Endodermal cell (in vitro differentiated cells): ENCODE data around the gene LMBR1. TPM values are rescaled to one million over a fixed set of nuclear protein-coding genes. Genes with fewer than 3 reads are reported as not detected.

Experiments
- DNase-seq: peaks from one replicate; pipeline ENCODE4 v3.0.0-alpha.2; 2017
- H3K27ac ChIP-seq: 2 replicates; pipeline ENCODE4 v1.5.1; 2013; ENCODE audit warnings: mild to moderate bottlenecking, low read depth, low read length, moderate library complexity
- H3K27me3 ChIP-seq: 2 replicates; pipeline ENCODE4 v1.6.1; 2013; ENCODE audit warnings: mild to moderate bottlenecking, low read length, moderate library complexity; ENCODE audit not compliant: insufficient read depth, control insufficient read depth, poor library complexity, severe bottlenecking
- H3K36me3 ChIP-seq: 2 replicates; pipeline ENCODE4 v1.7.0; 2013; ENCODE audit warnings: mild to moderate bottlenecking, low read length, moderate library complexity; ENCODE audit not compliant: control insufficient read depth, insufficient read depth
- H3K4me1 ChIP-seq: one replicate; pipeline ENCODE4 v1.7.0; 2013; ENCODE audit warnings: low read length; ENCODE audit not compliant: control insufficient read depth, insufficient read depth
- H3K4me3 ChIP-seq: 2 replicates; pipeline ENCODE4 v1.5.1; 2013; ENCODE audit warnings: mild to moderate bottlenecking, low read length, moderate library complexity
- H3K9ac ChIP-seq: 2 replicates; pipeline ENCODE4 v1.6.1; 2013; ENCODE audit warnings: mild to moderate bottlenecking, low read length, moderate library complexity; ENCODE audit not compliant: poor library complexity, severe bottlenecking; ENCODE audit errors: extremely low read depth
- H3K9me3 ChIP-seq: 2 replicates; pipeline ENCODE4 v1.6.1; 2013; ENCODE audit warnings: mild to moderate bottlenecking, low read length, moderate library complexity; ENCODE audit not compliant: control insufficient read depth
- H3K27ac Mint-ChIP-seq: 2 replicates; pipeline ENCODE4 v1.8.0; 2020; ENCODE audit warnings: mixed read lengths
- H3K27me3 Mint-ChIP-seq: 2 replicates; pipeline ENCODE4 v1.8.0; 2021; ENCODE audit warnings: mild to moderate bottlenecking, mixed read lengths; ENCODE audit not compliant: insufficient read depth
- H3K36me3 Mint-ChIP-seq: 2 replicates; pipeline ENCODE4 v1.8.0; 2020; ENCODE audit warnings: low read depth, mixed read lengths
- H3K4me1 Mint-ChIP-seq: 2 replicates; pipeline ENCODE4 v1.8.0; 2020; ENCODE audit warnings: mixed read lengths
- H3K4me3 Mint-ChIP-seq: 2 replicates; pipeline ENCODE4 v1.8.0; 2020; ENCODE audit warnings: mild to moderate bottlenecking, moderate library complexity, mixed read lengths
- H3K9me3 Mint-ChIP-seq: 2 replicates; pipeline ENCODE4 v1.8.0; 2020; ENCODE audit warnings: mild to moderate bottlenecking, mixed read lengths
- CTCF ChIP-seq: fragments of 200-600 bp; sonication (generic); conservative IDR thresholded peaks from 2 replicates; pipeline ENCODE4 v1.5.0; 2021; ENCODE audit warnings: antibody characterized with exemption, mild to moderate bottlenecking
- WGBS, 2 experiments: methylation state at CpG; one replicate each; pipeline versions ENCODE4 v1.1.5 to v1.1.7; 2013; ENCODE audit warnings: missing lambda C conversion rate in 2 of 2, mixed read lengths in 1 of 2; ENCODE audit not compliant: insufficient coverage in 1 of 2, insufficient read length in 1 of 2; 5-methylcytosine and 5-hydroxymethylcytosine counted together
- total RNA-seq, 2 donors: library from RNA; stranded (reverse); fragmentation: NEBNext Ultra II Directional in 1 of 2; extraction: Animal tissue kit (Norgen Biotek cat#: 25700) in 1 of 2; gene quantifications; 2 replicates in 1 of 2; 3 replicates in 1 of 2; pipeline ENCODE4 v1.2.1, GENCODE V29; 2021

The LMBR1 gene
- total RNA-seq, 2 donors from 2014 or later: 80.9 to 88.3 TPM

DNA sequence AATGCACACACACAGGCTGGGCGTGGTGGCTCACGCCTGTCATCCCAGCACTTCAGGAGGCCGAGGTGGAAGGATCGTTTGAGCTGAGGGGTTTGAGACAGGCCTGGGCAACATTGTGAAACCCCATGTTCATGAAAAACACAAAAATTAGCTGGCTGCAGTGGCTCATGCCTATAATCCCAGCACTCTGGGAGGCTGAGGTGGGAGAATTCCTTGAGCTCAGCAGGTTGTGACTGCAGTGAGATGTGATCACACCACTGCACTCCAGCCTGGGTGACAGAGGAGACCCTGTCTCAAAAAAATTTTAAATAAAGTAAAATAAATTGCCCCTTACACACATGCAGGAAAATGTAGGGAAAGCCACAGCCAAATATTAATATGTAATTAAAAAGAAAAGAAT is 208.3 kb downstream of the LMBR1 start:
- H3K27me3 ChIP-seq: no peaks in the 10 kb centered on the region
- TF ChIP-seq CTCF: no peak
- H3K27ac ChIP-seq: no peak overlapping the region
- peaks cover 40% of the 10 kb centered on the region for H3K36me3 ChIP-seq
- WGBS, 2 experiments: 94% methylated on average over 4 of the region's 4 CpGs
- no peaks in the 10 kb centered on the region for H3K9me3 Mint-ChIP-seq
- no peaks in the 10 kb centered on the region for H3K27me3 Mint-ChIP-seq
- H3K4me1 ChIP-seq: peaks cover 18% of the 10 kb centered on the region
- peaks cover 23% of the 10 kb centered on the region for H3K4me1 Mint-ChIP-seq
- H3K9me3 ChIP-seq: no peaks in the 10 kb centered on the region
- no peak overlapping the region for H3K9ac ChIP-seq
- no peak for DNase-seq
- no peak overlapping the region for H3K4me3 ChIP-seq
- H3K36me3 Mint-ChIP-seq: peaks cover 21% of the 10 kb centered on the region
- H3K27ac Mint-ChIP-seq: peak overlapping the region; percentile 16
- no peak overlapping the region for H3K4me3 Mint-ChIP-seq

GRCh38 chr7:156684251-156684650 is 208.7 kb downstream of the LMBR1 start:
- Mint-ChIP-seq H3K9me3 (no peaks in the 10 kb centered on the region), H3K4me1 (peaks cover 21% of the 10 kb centered on the region), H3K4me3 (no peak overlapping the region), H3K27me3 (no peaks in the 10 kb centered on the region), H3K36me3 (peaks cover 25% of the 10 kb centered on the region), H3K27ac (peak overlapping the region; percentile 16)
- 95 to 98% methylated on average over 7 to 10 of the region's 10 CpGs for WGBS, 2 experiments
- H3K9ac ChIP-seq: no peak overlapping the region
- H3K27me3 ChIP-seq: no peaks in the 10 kb centered on the region
- no peak overlapping the region for H3K27ac ChIP-seq
- H3K36me3 ChIP-seq: peaks cover 45% of the 10 kb centered on the region
- peaks cover 18% of the 10 kb centered on the region for H3K4me1 ChIP-seq
- no peak for DNase-seq
- H3K4me3 ChIP-seq: no peak overlapping the region
- no peaks in the 10 kb centered on the region for H3K9me3 ChIP-seq
- TF ChIP-seq CTCF: no peak

- Histone ChIP-seq H3K4me3 (no peak overlapping the region), H3K9ac (no peak overlapping the region), H3K4me1 (peaks cover 13% of the 10 kb centered on the region), H3K27ac (no peak overlapping the region), H3K36me3 (peaks cover 58% of the 10 kb centered on the region), H3K9me3 (no peaks in the 10 kb centered on the region), H3K27me3 (no peaks in the 10 kb centered on the region)
- no peak overlapping the region for H3K4me3 Mint-ChIP-seq
- no peaks in the 10 kb centered on the region for H3K27me3 Mint-ChIP-seq
- no peaks in the 10 kb centered on the region for H3K9me3 Mint-ChIP-seq
- TF ChIP-seq CTCF: no peak
- no peak for DNase-seq
- H3K36me3 Mint-ChIP-seq: peaks cover 38% of the 10 kb centered on the region
- peaks cover 12% of the 10 kb centered on the region for H3K4me1 Mint-ChIP-seq
- 95 to 100% methylated on average over 1 to 2 of the region's 2 CpGs for WGBS, 2 experiments
- no peak overlapping the region for H3K27ac Mint-ChIP-seq
These were observed 210.1 kb downstream of the LMBR1 start for GRCh38 chr7:156682928-156683327.
